ENCODE measurements around the gene UBE2F.

Gene UBE2F

DNA sequence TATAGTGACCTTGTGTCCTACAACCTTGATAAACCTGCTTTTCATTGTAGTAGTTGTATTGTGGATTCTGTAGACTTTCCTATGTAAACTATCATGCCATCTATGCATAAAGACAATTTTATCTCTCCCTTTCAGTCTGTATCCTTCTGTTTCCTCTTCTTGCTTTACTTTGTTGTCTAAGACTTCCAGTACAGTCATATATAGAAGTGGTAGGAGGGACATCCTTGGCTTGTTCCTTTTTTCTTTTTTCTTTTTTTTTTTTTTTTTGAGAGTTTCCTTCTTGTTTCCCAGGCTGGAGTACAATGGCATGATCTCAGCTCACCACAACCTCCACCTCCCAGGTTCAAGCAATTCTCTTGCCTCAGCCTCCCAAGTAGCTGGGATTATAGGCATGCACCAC is 39.7 kb downstream of the UBE2F start:
- peaks cover 0 to 2% (median 0%) of the 10 kb centered on the region in 5 donors for H3K4me1 ChIP-seq (ENCODE audit: control insufficient read depth in 5 of 5, insufficient read depth in 5 of 5, low read length in 5 of 5)
- H3K9me3 ChIP-seq (ENCODE audit: control insufficient read depth in 5 of 5, low read length in 5 of 5) = no peaks in the 10 kb centered on the region
- no peak overlapping the region for H3K4me3 ChIP-seq (ENCODE audit: low read depth in 1 of 5, low read length in 5 of 5)
- H3K27me3 ChIP-seq (ENCODE audit: control insufficient read depth in 5 of 5, insufficient read depth in 4 of 5, low read length in 5 of 5) = no peaks in the 10 kb centered on the region
- H3K27ac ChIP-seq (ENCODE audit: low read depth, low read length) = no peak overlapping the region
- peaks cover 4 to 6% (median 5%) of the 10 kb centered on the region in 5 donors for H3K36me3 ChIP-seq (ENCODE audit: control insufficient read depth in 5 of 5, insufficient read depth in 5 of 5, low read length in 5 of 5)
- no peak overlapping the region for H3K9ac ChIP-seq (ENCODE audit: low read length in 5 of 5)

- Histone ChIP-seq H3K27ac (ENCODE audit: low read depth, low read length) (no peak overlapping the region), H3K36me3 (ENCODE audit: control insufficient read depth in 5 of 5, insufficient read depth in 5 of 5, low read length in 5 of 5) (peaks cover 5 to 7% (median 6%) of the 10 kb centered on the region in 5 donors), H3K9ac (ENCODE audit: low read length in 5 of 5) (no peak overlapping the region), H3K9me3 (ENCODE audit: control insufficient read depth in 5 of 5, low read length in 5 of 5) (no peaks in the 10 kb centered on the region), H3K4me3 (ENCODE audit: low read depth in 1 of 5, low read length in 5 of 5) (no peak overlapping the region), H3K4me1 (ENCODE audit: control insufficient read depth in 5 of 5, insufficient read depth in 5 of 5, low read length in 5 of 5) (peaks cover 0 to 2% (median 0%) of the 10 kb centered on the region in 5 donors), H3K27me3 (ENCODE audit: control insufficient read depth in 5 of 5, insufficient read depth in 4 of 5, low read length in 5 of 5) (no peaks in the 10 kb centered on the region)
Measured at GRCh38 chr2:238007924-238008323, 41.1 kb downstream of the UBE2F start.

GRCh38 chr2:238009563-238009962 is 42.7 kb downstream of the UBE2F start:
- no peak overlapping the region for H3K4me3 ChIP-seq (ENCODE audit: low read depth in 1 of 5, low read length in 5 of 5)
- no peaks in the 10 kb centered on the region for H3K27me3 ChIP-seq (ENCODE audit: control insufficient read depth in 5 of 5, insufficient read depth in 4 of 5, low read length in 5 of 5)
- no peaks in the 10 kb centered on the region for H3K9me3 ChIP-seq (ENCODE audit: control insufficient read depth in 5 of 5, low read length in 5 of 5)
- no peak overlapping the region for H3K27ac ChIP-seq (ENCODE audit: low read depth, low read length)
- peaks cover 0 to 2% (median 0%) of the 10 kb centered on the region in 5 donors for H3K4me1 ChIP-seq (ENCODE audit: control insufficient read depth in 5 of 5, insufficient read depth in 5 of 5, low read length in 5 of 5)
- H3K9ac ChIP-seq (ENCODE audit: low read length in 5 of 5) = no peak overlapping the region
- H3K36me3 ChIP-seq (ENCODE audit: control insufficient read depth in 5 of 5, insufficient read depth in 5 of 5, low read length in 5 of 5) = peaks cover 0 to 10% (median 6%) of the 10 kb centered on the region in 5 donors

DNA sequence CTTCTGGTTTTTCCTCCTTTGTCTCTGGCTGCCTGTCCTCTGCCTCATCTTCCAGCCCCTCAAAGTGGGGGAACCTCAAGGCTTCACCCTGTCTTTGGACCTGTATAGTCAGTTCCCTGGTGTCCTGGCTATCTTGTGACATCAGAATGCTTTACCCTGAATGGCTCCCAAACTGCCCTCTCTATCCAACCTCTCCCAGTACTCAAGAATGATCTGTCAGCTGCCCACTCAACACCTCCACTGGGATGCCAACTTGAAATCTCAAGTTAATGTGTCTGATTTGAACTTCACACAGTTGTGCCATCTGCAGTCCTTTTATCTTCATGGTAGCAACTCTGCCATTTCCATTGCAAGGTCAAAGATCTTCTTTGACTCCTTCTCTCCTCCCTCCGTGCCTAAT is 43.8 kb downstream of the UBE2F start:
- Histone ChIP-seq H3K27me3 (ENCODE audit: control insufficient read depth in 5 of 5, insufficient read depth in 4 of 5, low read length in 5 of 5) (no peaks in the 10 kb centered on the region), H3K9me3 (ENCODE audit: control insufficient read depth in 5 of 5, low read length in 5 of 5) (no peaks in the 10 kb centered on the region), H3K36me3 (ENCODE audit: control insufficient read depth in 5 of 5, insufficient read depth in 5 of 5, low read length in 5 of 5) (peaks cover 0 to 10% (median 6%) of the 10 kb centered on the region in 5 donors), H3K4me1 (ENCODE audit: control insufficient read depth in 5 of 5, insufficient read depth in 5 of 5, low read length in 5 of 5) (peaks cover 0 to 2% (median 0%) of the 10 kb centered on the region in 5 donors), H3K27ac (ENCODE audit: low read depth, low read length) (no peak overlapping the region), H3K9ac (ENCODE audit: low read length in 5 of 5) (no peak overlapping the region), H3K4me3 (ENCODE audit: low read depth in 1 of 5, low read length in 5 of 5) (no peak overlapping the region)

- Histone ChIP-seq H3K4me3 (ENCODE audit: low read depth in 1 of 5, low read length in 5 of 5) (no peak overlapping the region), H3K36me3 (ENCODE audit: control insufficient read depth in 5 of 5, insufficient read depth in 5 of 5, low read length in 5 of 5) (peaks cover 0 to 22% (median 12%) of the 10 kb centered on the region in 5 donors), H3K9me3 (ENCODE audit: control insufficient read depth in 5 of 5, low read length in 5 of 5) (no peaks in the 10 kb centered on the region), H3K9ac (ENCODE audit: low read length in 5 of 5) (no peak overlapping the region), H3K27ac (ENCODE audit: low read depth, low read length) (no peak overlapping the region), H3K27me3 (ENCODE audit: control insufficient read depth in 5 of 5, insufficient read depth in 4 of 5, low read length in 5 of 5) (no peaks in the 10 kb centered on the region), H3K4me1 (ENCODE audit: control insufficient read depth in 5 of 5, insufficient read depth in 5 of 5, low read length in 5 of 5) (peaks cover 0 to 2% (median 0%) of the 10 kb centered on the region in 5 donors)
Measured at GRCh38 chr2:238013806-238014205, 47.0 kb downstream of the UBE2F start.

- H3K27me3 ChIP-seq (ENCODE audit: control insufficient read depth in 5 of 5, insufficient read depth in 4 of 5, low read length in 5 of 5) = no peaks in the 10 kb centered on the region
- no peak overlapping the region for H3K27ac ChIP-seq (ENCODE audit: low read depth, low read length)
- no peak overlapping the region for H3K4me3 ChIP-seq (ENCODE audit: low read depth in 1 of 5, low read length in 5 of 5)
- no peaks in the 10 kb centered on the region for H3K9me3 ChIP-seq (ENCODE audit: control insufficient read depth in 5 of 5, low read length in 5 of 5)
- no peaks in the 10 kb centered on the region for H3K4me1 ChIP-seq (ENCODE audit: control insufficient read depth in 5 of 5, insufficient read depth in 5 of 5, low read length in 5 of 5)
- H3K9ac ChIP-seq (ENCODE audit: low read length in 5 of 5) = no peak overlapping the region
- H3K36me3 ChIP-seq (ENCODE audit: control insufficient read depth in 5 of 5, insufficient read depth in 5 of 5, low read length in 5 of 5) = peaks cover 0 to 35% (median 12%) of the 10 kb centered on the region in 5 donors
Measured at GRCh38 chr2:238015705-238016104, 48.9 kb downstream of the UBE2F start.

DNA sequence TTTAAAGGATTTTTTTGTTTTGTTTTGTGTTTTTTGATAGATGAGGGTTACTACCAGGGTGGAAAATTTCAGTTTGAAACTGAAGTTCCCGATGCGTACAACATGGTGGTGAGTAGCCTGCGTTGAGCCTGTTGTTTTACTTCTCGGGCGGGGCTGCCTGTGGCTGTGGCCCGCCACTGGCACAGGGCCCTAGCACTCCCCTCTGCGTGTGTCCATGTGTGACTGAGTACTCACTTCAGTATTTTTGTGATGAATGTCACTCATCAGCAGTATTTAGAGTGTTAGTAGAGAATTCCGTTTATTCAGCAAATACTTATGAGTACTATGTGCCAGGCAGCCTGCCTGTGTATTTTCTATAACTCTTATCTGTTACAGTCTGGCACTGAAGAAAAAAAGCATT is 49.7 kb downstream of the UBE2F start:
- Histone ChIP-seq H3K36me3 (ENCODE audit: control insufficient read depth in 5 of 5, insufficient read depth in 5 of 5, low read length in 5 of 5) (peaks cover 0 to 44% (median 15%) of the 10 kb centered on the region in 5 donors), H3K4me1 (ENCODE audit: control insufficient read depth in 5 of 5, insufficient read depth in 5 of 5, low read length in 5 of 5) (no peaks in the 10 kb centered on the region), H3K27me3 (ENCODE audit: control insufficient read depth in 5 of 5, insufficient read depth in 4 of 5, low read length in 5 of 5) (no peaks in the 10 kb centered on the region), H3K27ac (ENCODE audit: low read depth, low read length) (no peak overlapping the region), H3K4me3 (ENCODE audit: low read depth in 1 of 5, low read length in 5 of 5) (no peak overlapping the region), H3K9ac (ENCODE audit: low read length in 5 of 5) (no peak overlapping the region), H3K9me3 (ENCODE audit: control insufficient read depth in 5 of 5, low read length in 5 of 5) (no peaks in the 10 kb centered on the region)

DNA sequence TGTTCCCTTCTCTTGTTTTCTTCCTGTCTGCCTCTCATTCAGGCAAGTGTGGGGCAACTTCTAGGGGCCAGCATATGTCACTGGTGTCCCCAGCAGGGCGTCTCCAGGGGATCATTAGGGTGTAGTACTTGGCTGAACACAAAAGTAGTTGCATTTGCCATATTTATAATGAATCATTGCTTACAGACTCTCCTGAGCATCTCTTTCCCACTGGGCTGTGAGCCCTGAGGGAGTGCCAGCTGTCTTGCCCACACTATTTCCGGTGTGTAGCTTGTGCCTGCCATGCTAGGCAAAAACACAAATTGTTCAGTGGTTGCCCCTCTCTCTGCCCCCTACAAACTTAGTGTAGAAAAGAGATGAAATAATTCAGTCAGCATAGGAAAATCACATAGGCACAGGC is 53.1 kb downstream of the UBE2F start:
- Histone ChIP-seq H3K4me3 (ENCODE audit: low read depth in 1 of 5, low read length in 5 of 5) (no peak overlapping the region), H3K27me3 (ENCODE audit: control insufficient read depth in 5 of 5, insufficient read depth in 4 of 5, low read length in 5 of 5) (no peaks in the 10 kb centered on the region), H3K27ac (ENCODE audit: low read depth, low read length) (no peak overlapping the region), H3K36me3 (ENCODE audit: control insufficient read depth in 5 of 5, insufficient read depth in 5 of 5, low read length in 5 of 5) (peaks cover 0 to 43% (median 9%) of the 10 kb centered on the region in 5 donors), H3K9ac (ENCODE audit: low read length in 5 of 5) (no peak overlapping the region), H3K9me3 (ENCODE audit: control insufficient read depth in 5 of 5, low read length in 5 of 5) (no peaks in the 10 kb centered on the region), H3K4me1 (ENCODE audit: control insufficient read depth in 5 of 5, insufficient read depth in 5 of 5, low read length in 5 of 5) (no peaks in the 10 kb centered on the region)

GRCh38 chr2:238020816-238021215 is 54.0 kb downstream of the UBE2F start:
- Histone ChIP-seq H3K4me3 (ENCODE audit: low read depth in 1 of 5, low read length in 5 of 5) (no peak overlapping the region), H3K36me3 (ENCODE audit: control insufficient read depth in 5 of 5, insufficient read depth in 5 of 5, low read length in 5 of 5) (peaks cover 0 to 52% (median 13%) of the 10 kb centered on the region in 5 donors), H3K27me3 (ENCODE audit: control insufficient read depth in 5 of 5, insufficient read depth in 4 of 5, low read length in 5 of 5) (no peaks in the 10 kb centered on the region)

GRCh38 chr2:238021327-238021726 is 54.5 kb downstream of the UBE2F start:
- H3K9ac ChIP-seq (ENCODE audit: low read length in 5 of 5) = no peak overlapping the region
- no peak overlapping the region for H3K27ac ChIP-seq (ENCODE audit: low read depth, low read length)
- peaks cover 2 to 56% (median 16%) of the 10 kb centered on the region in 5 donors for H3K36me3 ChIP-seq (ENCODE audit: control insufficient read depth in 5 of 5, insufficient read depth in 5 of 5, low read length in 5 of 5)
- H3K9me3 ChIP-seq (ENCODE audit: control insufficient read depth in 5 of 5, low read length in 5 of 5) = no peaks in the 10 kb centered on the region
- H3K27me3 ChIP-seq (ENCODE audit: control insufficient read depth in 5 of 5, insufficient read depth in 4 of 5, low read length in 5 of 5) = no peaks in the 10 kb centered on the region
- no peaks in the 10 kb centered on the region for H3K4me1 ChIP-seq (ENCODE audit: control insufficient read depth in 5 of 5, insufficient read depth in 5 of 5, low read length in 5 of 5)
- H3K4me3 ChIP-seq (ENCODE audit: low read depth in 1 of 5, low read length in 5 of 5) = no peak overlapping the region

More at GRCh38 chr2:238020816-238021215, 54.0 kb downstream of the UBE2F start:
- Histone ChIP-seq H3K9me3 (ENCODE audit: control insufficient read depth in 5 of 5, low read length in 5 of 5) (no peaks in the 10 kb centered on the region), H3K27ac (ENCODE audit: low read depth, low read length) (no peak overlapping the region), H3K4me1 (ENCODE audit: control insufficient read depth in 5 of 5, insufficient read depth in 5 of 5, low read length in 5 of 5) (no peaks in the 10 kb centered on the region), H3K9ac (ENCODE audit: low read length in 5 of 5) (no peak overlapping the region)

Data from subcutaneous abdominal adipose tissue (tissue), 5 donors.